Measurements from ENCODE around the gene MRPL43.

The MRPL43 gene

DNA sequence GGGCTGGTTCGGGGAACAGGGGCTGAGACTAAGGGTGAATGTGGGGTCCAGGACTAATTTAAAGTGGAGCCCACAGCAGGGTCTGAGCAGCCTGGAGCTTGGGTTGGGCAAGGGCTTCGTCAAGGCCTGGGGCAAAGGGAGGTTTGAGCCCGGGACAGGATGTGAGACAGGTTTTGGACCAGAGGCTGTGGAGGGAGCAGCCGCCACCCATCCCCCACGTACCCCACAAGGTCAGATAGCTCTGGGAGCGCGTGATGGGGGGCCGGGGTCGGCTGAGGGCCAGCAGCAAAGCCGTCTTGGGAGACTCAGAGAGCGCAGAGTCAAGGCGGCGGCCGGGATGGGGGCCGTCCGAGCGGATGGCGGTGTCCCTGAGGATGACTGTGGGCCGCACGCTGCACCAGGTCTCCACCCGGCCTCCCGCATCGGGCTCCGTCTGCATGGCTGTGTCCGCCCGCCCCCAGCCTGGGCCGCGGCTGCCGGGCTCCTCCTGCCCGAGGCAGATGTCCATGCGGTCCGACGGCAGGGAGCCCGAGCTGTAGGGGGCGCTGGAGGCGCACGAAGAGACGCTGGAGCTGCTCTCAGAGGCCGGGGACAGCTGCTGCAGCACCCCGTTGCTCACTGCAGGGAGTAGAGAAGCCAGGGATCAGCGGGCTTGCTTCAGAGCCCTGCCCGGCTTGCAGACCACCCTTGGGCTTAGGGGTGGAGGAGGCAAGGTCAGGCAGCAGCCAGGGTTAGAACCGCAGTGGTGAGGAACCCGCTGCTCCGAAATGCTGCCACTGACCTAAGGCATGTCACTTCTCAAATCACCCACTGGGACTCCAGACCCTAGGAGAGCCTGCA, 31.5 kb upstream of the MRPL43 start:
- peak; percentile 41 for DNase-seq

DNA sequence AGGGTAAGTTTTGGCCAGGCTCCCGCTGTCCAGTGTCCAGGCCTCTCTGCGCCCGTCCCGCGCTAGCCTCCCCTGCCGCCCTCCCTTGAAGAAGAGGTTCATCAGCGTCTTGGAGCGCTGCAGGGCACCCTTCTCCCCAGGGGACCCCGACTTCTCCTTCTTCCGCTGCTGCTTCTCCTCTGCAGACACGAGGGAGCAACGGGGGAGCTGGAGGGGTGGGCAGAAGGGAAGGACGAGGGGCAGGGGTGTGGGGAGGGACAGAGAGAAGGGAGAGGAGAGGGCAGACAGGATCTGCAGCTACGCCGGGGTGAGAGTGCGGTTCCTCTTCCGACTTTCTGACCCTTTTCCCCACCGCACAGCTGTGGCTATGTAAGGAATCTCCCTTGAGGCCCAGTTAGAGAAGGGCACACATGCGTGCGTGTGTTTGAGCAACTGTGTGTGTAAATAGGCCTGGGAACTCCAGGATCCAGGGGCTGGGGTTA, 30.9 kb upstream of the MRPL43 start:
- no peak for DNase-seq

DNA sequence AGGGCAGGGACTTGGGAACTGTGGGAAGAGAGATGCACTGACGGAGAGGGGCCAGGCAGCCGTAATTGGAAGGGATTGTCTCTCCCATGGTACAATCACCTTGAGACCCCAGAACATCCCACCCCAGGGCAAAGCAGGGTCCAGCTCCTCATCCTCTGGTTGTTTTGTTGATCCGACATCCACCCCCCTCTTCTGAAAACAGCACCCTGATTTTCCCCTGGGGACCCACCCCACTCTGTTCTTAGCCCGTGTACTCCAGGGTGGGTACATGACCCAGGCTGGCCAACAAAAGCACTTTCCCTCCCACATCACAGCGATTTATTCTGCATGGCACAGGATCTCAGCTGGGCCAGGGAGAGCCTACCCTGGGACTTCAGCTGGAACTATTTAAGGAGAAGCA, 29.5 kb upstream of the MRPL43 start:
- DNase-seq = no peak

DNA sequence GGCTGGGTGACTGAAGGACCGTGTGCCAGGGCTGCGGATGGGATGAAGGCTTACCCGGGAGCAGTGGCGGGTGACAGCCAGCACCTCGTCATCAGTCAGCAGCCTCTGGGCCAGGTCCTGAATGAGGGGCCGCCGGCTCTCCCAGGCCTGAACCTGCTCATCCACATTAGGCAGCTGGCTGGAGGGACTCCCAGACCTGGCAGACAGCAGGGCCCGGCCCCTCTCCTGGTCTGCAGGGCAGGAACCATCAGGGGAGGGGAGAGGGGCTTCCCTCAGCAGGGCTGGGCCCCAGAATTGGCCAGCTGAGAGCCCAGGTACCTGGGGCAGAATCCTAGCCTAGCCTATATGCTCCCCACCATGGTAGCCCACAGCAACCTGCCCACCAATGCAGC, 28.3 kb upstream of the MRPL43 start:
- no peak for DNase-seq

DNA sequence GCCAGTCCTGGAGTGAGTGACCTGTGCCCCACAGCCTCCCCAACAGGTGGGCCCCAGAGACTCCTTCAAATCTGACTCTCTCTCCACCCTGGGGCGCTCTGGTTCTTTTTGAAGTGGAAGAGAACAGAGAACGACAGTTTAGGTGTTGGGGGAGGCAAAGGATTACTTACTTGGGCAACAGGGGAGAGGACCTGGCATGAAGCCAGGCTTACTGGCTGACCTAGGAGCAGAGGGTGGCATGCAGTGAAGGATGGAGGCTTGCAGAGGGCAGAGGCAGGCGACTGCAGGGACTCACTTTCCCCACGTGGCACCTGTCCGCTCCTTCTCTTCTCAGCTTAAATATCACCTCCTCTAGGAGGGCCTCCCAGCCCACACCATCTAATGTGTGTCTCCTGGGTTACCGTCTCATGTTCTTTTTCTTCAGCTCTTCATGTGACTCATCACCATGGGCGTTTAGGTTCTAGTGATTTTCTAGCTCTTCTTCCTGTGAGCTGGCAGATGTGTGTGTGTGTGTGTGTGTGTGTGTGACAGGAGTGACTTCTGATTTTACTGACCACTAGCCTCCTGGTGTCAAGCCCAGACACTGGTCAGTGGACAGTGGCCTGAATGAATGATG, 27.8 kb upstream of the MRPL43 start:
- no peak for DNase-seq

DNA sequence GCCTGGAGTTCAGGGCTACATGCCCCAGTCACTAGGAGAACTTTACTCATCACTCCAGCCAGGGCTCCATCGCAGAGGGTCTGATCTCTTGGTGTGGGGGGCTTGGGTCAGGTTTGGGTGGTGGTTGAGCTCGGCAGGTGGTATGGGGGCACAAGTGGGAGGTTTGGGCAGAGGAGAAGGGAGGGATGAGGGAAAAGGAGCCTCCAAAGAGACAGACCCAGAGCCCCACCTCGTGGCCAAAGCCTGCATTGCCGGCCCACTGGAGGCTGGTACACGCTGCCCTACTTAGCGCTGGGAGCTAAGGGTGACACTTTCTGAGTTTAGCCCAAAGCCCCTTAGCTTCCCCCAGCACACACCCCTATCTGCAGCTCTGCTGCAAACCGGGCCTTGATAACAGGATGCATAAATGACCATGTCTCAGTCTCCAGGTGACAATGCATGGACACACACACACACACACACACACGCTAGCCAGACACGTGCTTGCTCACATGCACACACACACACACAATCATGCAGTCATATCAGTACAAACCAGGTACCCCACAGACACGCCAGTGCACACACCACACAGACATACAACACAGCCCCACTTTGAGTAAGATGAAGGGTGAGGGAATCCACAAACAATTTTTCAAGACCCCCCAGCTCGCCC, 27.1 kb upstream of the MRPL43 start:
- no peak for DNase-seq

DNA sequence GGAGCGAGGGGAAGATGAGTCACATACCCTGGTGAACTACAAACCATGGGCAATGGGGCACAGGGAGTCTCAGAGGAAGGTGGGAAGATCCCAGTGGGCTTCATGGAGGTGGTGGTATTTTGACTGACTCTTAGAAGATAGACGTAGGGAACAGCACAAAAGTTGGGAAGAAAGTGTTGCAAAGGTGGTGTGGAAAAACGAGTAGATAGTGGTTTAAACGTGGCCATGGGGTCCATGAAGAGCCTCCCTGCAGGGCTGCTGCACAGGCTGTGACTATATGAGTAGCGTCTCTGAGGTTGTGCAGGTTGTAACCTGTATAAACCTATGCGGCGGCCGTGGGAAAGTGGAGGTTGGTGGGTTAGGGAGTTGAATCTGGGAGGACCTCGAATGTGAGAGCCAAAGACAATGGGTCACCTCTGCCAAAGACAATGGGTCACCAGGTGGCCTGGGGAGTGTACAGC, 26.1 kb upstream of the MRPL43 start:
- no peak for DNase-seq

DNA sequence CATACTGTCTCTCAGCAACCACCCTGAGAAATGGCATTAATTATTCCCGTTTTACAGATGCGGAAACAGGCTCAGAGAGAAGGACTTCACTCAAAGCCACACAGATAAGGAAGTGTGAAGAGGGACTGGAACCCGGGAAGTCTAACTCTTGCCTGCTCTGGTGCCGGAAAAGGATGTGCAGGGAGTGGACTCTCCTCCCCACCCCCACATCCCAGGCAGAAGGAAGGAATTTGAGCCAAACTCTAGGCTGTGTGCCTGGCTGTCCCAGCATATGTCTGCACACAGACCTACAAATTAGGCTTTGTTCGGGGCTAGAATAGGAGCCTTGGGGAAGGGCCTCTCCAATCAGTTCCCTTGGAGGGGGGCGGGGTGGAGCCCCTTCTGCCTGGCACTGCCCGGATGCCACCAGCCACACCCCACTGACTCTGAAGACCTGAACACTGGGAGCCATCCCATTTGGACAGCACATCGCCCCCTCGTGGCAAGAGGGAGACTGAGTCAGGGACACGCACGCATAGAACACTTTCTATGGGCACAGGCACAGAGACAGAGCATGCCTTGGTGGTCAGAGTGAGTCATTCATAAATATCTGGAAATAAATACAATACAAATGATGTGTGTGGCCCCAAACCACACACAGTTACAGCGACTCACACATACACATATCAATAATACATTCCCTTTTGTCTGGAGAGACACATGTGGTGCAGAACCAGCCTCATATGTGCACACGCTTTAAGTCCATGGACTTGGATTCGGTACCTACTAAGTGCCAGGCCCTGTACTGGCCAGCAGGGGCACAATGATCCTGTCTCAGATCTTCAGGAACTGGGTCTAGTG, 25.4 kb upstream of the MRPL43 start:
- peak; percentile 16 for DNase-seq

DNA sequence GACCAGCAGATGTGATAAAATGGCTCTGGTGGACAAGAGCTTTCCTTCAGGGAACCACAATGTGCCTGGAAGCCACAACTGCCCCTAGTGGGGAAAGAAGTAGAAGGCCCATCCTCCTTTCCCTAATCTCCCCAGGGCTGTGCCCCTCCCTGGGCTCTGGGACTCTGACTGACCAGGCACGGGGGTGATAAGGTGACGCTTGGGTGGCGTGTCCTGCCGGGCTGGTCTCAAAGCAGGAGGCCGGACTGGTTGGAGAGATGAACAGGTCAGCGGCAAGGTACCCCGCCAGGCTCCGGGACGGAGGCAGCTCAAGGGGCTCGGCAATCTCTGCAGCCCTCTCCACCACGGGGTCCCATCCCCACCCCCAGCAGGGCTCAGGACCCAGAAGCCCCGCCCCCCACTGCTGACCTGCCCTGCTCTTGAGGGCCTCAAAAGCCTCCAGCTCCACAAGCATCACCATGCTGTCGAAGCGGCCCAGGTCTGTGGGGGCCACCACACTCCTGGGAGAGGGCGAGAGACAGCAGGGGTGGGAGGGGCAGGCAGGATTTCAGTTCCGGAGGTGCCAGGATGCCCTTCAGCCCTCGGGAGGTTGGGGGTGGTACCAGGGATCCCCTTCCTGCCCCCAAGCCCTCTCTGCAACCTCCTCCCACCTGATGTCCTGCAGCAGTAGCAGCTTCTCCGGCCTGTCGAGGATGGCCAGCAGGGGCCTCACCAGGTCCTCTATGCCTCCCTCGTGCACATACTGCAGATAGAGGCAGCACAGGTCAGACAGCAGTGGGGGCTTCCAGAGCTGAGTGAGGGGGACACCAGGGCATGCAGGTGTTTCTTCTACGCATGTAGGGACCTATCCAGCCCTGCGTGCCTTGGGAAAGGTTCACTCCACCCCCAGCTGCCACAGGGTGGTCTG, 24.5 kb upstream of the MRPL43 start:
- DNase-seq = no peak

DNA sequence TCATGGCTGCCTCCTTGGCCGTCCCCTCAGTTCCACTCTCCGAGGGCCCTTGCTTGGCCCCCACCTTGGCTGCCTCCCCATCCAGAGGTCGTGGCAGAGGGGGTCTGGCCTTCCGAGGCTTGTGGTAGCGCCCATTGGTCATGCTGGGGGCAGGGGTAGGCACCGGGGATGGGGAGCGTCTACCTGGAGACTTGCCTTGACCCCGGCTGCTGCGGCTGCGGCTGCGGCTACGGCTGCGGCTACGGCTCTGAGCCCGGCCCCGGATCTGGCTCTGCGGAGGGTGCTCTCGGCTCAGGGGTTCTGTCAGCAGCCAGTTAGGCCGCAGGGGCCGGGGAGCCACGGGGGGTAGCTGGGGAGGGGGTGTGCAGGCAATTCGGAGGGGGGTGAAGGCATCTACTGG, 23.0 kb upstream of the MRPL43 start:
- no peak for DNase-seq

DNA sequence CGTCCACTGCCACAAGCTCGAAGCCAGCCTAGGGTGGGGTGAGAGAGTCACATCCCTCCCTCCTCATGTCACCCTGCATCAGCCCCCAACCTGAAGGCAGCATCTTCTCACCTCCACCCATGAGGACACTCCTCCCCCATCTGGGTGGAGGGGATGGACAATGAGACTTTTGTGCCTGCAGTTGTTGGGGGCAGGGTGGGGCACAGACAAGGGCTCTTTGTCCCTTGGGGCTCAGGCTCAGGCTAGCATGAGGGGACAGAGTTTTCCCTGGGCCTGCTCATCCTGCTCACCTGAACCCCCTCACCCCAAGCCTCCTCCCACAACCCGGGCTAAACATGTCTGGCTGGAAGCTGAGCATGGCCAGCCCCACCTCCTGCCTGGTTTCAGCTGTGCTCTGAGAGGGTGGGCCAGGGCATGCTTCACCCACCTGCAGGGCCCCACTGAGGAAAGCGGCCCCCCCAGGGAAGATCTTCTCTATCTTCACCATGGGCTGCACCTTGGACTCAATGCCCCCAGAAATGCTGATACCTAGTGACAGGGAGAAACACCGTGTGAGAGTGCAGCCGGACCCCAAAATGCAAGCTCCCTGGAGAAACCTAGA, 21.6 kb upstream of the MRPL43 start:
- DNase-seq = no peak

DNA sequence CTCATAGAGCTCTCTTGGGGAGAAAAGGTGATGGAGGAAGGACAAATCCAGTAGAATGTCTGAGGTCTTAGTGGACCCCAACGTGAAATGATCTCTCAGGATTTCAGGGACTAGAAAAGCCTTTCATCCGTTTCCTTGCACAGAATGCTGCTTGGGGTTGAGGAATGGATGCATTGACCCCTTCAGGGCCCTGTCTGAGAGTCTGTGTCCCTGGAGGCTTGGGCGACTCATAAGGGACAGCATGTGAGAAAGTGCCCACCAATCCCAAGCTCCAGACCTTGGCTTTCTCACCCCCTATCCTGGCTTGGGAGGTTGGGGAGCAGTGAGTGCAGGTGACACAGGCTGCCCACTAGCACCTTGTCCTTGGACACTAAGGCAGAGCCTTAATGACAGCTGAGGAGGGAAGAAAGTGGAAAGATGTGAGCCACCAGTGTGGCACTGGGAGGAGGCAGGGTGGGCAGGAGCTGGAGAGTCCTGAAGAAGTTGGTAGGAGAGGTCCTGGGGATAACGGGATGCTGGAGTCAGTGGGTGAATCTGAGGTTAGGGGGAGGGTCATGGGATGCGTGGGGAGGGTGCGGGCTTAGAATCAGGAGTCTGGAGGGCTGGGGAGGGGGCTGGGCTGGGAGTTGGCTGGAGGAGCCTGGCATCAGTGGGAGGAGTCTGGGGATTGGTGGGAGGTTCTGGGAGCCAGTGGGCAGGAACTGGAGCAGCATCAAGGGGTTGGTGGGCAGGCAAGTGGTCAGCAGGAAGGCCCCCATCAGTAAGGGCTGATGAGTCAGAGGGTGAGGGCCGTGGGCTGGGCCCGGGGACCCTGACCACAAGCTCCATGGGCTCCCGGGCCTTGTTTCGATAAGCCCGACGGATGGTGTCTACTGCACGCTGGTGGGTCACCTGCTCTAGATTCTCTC, 20.9 kb upstream of the MRPL43 start:
- DNase-seq = no peak

DNA sequence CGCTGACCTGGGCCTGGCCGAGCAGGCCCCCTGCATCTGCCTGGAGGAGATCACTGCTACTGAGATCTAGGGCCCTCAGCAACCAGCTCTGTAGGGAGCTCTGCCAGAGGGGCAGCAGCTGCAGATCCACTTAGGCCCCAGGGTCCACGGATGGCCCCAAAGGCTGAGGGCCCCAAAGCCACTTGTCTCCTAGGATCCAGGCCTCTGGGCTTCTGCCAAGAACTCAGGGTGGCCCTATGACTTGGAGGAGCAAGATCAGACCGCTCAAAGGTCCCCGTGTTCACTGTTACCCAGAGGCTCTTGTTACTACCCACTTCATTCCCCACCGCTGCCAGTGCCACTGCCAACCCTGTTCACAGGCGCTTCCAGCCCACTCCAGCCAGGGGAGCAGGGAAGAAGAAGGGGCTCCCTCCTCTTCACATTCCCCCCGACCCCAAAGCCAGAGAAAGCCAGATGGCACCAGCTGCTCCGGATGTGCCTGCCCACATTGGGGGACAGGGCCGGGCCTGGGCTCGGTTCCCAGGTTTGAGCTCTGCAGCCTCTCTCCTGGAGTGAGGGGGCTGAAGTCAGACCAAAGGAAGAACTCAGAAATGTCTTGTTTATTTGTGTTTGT, 19.9 kb upstream of the MRPL43 start:
- no peak for DNase-seq

DNA sequence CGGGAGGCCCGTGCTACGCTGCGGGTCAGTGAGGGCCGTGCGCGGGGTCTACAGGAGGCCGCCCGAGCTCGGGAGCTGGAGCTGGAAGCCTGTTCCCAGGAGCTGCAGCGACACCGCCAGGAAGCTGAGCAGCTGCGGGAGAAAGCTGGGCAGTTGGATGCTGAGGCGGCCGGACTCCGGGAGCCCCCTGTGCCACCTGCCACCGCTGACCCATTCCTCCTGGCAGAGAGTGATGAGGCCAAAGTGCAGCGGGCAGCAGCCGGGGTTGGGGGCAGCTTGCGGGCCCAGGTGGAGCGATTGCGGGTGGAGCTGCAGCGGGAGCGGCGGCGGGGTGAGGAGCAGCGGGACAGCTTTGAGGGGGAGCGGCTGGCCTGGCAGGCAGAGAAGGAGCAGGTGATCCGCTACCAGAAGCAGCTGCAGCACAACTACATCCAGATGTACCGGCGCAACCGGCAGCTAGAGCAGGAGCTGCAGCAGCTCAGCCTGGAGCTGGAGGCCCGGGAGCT, 19.3 kb upstream of the MRPL43 start:
- DNase-seq = no peak

DNA sequence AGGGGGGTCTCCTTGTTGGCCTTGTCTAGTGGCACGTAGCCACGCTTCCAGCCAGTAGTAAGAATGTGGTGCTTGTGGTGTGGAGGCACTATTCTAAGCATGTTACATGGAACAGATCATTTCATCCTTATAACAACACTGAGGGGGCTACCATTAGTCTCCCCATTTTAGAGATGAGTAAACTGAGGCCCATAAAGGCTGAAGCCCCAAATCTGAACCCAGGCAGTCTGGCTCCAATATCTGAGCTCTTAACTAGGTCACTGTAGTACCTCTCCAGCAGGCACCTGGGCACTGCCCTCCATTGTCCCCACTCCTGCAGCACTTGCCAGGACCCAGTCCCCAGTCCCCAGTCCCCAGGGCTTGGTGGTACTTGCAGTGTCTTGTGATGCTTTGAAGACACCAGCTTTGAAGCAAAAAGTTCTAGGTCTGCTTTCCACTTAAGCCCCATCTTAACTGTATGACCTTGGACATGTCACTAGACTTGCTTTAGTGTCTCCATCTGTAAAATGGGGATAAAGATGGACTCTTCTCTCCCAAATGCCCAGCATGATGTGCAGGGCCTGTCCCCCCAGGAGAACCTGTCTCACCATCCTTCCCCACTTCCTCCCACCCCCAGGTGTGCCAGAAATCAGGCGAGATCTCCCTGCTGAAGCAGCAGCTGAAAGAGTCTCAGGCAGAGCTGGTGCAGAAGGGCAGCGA, 18.7 kb upstream of the MRPL43 start:
- no peak for DNase-seq

DNA sequence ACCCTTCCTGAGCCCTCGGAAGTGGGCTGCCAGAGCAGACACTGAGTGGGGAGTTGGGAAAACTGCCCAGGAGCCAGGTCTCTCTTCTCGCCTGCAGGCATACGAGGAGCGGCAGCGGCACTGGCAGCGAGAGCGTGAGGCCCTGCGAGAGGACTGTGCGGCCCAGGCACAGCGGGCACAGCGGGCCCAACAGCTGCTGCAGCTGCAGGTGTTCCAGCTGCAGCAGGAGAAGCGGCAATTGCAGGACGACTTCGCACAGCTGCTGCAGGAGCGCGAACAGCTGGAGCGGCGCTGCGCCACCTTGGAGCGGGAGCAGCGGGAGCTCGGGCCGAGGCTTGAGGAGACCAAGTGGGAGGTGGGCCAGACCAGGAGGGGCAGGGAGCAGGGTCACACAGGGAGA, 18.1 kb upstream of the MRPL43 start:
- DNase-seq = no peak

DNA sequence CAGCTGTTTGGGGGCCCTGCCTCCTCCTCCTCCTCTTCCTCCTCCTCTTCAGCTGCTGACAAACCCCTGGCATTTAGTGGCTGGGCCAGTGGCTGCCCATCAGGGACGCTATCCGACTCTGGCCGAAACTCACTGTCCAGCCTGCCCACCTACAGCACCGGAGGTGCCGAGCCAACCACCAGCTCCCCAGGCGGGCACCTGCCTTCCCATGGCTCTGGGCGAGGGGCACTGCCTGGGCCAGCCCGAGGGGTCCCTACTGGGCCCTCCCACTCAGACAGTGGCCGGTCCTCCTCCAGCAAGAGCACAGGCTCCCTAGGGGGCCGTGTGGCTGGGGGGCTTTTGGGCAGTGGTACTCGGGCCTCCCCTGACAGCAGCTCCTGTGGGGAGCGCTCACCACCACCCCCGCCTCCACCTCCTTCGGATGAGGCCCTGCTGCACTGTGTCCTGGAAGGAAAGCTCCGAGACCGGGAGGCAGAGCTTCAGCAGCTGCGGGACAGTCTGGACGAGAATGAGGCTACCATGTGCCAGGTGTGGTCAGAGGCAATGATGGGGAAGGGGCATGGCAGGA, 16.4 kb upstream of the MRPL43 start:
- no peak for DNase-seq

DNA sequence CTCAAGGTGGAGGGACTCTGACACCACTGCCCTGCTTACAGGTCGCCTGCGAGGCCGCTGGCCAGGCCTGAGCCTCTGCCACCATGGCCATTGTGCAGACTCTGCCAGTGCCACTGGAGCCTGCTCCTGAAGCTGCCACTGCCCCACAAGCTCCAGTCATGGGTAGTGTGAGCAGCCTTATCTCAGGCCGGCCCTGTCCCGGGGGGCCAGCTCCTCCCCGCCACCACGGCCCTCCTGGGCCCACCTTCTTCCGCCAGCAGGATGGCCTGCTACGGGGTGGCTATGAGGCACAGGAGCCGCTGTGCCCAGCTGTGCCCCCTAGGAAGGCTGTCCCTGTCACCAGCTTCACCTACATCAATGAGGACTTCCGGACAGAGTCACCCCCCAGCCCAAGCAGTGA, 15.2 kb upstream of the MRPL43 start:
- no peak for DNase-seq

DNA sequence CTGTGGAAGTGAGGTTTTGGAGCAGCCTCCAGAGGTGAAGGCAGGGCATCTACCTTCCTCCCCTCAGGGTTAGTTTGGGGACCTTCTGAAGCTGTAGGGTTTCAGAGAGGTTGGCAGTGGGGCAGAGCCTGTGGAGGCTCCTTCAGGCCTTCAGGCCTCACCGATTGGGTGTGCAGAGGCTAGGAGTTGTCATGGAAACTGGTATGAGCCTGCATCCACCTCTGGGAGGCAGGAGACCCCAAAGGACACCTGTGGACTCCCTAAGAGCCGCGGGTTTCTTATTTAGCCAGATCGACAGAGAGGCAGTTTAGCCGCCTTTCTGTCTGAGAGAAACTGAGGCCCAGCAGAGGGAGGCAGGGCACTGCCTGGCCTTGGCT, 14.3 kb upstream of the MRPL43 start:
- no peak for DNase-seq

Measured in NCI-H774 (cell line).